ENCODE results near the gene RAB10. TPM values are rescaled to one million over a fixed set of nuclear protein-coding genes. Genes with fewer than 3 reads are reported as not detected.
"Not testable (repeated sequence)": the region's sequence is repeated elsewhere in the genome, so short reads cannot be mapped to it uniquely, and the experiment has no call there.

Gene RAB10
- total RNA-seq, 1 experiment from 2014 or later, result 115 TPM

DNA sequence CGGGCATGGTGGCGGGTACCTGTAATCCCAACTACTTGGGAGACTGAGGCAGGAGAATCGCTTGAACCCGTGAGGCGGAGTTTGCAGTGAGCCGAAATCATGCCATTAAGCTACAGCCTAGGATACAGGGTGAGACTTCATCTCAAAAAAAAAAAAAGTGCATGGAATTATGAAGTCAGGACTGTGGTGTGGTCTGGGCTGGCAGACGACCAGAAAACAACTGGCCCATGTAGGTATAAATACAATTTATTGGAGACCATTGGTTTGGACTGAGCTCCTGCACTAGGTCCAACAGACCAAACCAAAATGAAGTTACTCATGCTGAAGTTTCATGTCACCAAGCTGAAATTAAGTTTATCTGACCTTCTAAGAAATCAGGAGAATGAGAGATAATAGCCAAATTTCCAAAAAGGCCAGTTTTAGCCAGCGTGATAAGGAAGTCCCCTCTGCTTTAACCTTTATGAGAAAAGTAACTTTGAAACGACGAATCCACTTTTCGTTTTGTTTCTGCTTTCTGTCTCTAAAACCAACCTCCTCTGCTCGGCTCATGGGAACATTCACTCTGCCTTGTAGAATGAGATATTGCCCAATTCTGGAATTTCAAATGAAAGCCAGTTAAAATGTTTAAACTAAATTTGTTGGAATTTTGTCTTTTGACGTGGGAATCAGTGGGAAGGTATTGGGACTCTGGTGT, 17.7 kb upstream of the RAB10 start:
- DNase-seq (ENCODE audit: low read depth), result no peak

DNA sequence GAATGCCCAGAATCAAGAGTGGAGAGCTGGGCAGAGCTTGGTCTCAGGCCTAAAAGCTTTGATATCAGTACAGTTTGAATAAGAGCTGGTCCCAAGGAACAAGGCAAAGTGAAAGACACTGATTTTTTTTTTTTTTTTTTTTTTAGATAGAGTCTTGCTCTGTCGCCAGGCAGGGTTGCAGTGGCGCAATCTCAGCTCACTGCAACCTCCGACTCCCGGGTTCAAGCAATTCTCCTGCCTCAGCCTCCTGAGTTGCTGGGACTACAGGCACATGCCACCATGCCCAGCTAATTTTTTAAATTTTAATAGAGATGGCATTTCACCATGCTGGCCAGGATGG, 17.2 kb upstream of the RAB10 start:
- DNase-seq (ENCODE audit: low read depth), result not testable (repeated sequence)

DNA sequence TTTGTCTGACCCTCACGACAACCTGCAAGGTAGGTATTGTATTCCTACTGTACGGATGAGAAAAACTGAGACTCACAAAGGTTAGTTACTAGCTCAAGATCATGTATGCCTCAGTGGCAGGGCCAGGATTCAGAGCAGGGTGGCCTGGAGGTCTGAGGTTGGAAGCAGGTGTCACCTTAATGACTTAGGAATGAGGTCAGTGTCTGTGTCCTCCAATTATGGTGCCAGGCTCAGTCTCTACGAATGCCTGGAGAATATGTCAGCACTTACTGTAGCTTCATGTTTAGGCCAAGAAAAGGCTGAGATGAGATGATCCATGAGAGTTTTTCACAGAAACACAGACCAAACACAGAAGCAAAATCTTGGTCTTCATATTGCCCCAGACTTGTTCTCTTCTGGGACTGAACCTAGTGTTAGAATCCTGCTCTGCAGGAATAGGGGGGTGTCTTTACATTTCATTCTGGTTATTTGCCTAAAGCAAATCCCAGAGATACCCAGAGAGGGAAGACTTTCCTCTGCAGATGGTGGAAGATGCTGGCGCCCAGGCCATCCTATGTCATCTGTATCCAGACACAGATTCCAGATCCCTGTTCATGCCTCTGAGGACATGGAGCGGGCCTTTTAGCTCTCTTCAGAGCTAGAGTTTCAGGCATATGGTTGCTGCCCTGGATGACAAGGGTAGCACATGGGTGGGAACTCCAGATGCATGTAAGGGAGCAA, 16.3 kb upstream of the RAB10 start:
- DNase-seq (ENCODE audit: low read depth), result peak; percentile 37

DNA sequence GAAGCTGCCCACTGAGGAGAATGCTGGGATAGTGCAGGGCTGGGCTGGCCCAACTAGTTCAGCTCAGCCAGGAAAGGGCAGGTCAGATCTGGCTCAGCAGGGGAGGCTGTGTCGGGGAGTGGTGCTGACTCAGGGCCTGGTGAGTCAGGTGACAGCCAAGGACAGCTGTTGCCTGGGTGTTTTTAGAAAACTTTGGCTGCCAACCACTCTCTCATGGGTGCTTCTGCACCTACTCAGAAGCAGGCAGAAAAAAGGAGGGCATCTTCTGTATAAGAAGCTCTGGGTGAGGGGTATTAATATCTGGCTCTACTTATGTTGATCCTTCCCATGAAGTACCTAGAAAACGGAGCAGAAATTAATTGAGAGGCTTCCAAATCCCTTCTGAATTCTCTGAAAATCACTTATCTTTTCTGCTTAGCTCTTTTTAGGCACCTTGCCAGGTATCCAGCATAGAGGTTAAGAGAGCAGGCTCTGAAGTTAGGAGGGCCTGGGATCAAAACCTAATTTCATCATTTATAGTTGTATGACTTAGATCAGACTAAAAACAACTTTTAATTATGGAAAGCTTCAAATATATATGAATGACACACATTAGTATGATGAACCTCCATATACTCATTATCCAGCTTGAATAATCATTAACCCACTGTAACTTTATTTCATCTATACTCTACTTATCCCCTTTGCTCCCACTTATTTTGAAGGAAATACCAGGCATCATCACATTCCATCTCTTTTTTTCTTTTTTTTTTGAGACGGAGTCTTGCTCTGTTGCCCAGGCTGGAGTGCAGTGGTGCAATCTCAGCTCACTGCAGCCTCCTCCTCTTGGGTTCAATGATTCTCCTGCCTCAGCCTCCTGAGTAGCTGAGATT, 15.5 kb upstream of the RAB10 start:
- peak; percentile 88 for DNase-seq (ENCODE audit: low read depth)

DNA sequence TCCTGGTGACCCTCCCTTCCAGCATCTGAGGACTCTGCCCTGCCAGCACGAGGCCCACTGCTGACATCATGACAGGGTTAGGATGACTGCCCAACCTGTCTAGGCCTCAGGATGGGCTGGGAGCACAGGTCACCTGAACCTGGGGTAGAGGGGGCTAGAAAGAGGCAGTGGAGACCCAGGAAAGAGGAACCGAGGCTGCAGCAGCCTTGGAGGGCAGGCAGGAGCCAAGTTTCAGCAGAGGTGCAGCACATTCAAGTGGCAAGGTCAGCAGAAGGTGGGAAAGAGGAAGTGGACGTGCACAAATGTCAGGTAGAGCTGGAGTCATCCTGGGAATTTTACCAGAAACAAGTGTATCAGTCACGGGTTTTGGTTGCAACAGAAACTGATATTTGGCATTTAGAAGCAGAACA, 13.6 kb upstream of the RAB10 start:
- DNase-seq (ENCODE audit: low read depth), result no peak

DNA sequence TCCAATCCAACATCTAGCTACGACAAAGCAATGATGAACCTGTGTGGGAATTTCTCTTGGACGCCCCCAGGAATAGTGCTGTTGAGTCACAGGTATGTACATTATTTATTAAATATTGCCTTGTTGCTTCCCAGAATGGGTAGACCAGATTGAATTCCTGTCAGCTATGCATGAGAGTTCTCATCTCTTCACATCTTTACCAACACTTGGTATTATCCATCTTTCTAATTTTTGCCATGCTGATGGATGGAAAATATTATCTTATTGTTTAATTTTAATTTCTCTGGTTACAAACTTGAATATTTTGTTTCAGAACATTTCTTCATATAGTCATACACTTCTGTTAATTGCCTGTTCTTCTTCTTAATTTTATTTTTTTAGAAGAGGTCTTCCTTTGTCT, 9.6 kb upstream of the RAB10 start:
- no peak for DNase-seq (ENCODE audit: low read depth)

DNA sequence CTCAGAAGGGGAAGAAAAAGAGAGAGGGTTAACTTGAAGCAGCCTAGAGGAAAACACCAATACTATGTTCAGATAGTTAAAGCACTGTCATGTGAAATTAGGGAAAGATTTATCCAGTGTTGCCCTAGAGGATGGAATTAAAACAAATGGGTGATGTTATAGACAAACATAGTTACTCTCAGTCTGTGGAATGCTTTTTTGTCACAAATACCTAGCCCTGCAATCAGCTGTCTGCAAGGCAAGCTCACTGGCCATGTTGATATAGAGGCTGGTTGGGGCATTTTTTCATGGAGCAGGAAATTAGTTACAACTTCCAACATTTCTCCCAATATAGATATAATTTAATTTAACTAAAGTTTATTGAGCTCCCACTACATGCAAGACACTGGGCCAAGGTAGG, 8.4 kb upstream of the RAB10 start:
- no peak for DNase-seq (ENCODE audit: low read depth)

DNA sequence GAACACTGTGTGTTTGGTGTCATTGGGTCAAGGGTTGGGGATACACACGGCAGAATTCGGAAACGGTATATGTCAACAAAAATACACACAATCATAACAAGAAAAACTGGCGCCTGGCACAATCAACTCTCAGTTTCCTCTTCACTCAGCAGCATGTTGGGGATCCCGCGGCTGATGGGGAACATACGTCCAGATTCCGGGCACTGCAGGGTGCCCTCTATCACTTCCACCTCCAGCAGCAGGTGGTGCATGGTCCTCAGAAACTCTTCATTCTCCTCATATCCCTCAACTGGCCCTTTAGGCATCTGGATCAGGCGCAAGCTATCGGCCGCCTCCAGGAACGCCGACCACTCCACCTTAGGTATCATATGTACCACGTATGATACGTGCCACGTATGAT, 5.8 kb upstream of the RAB10 start:
- DNase-seq (ENCODE audit: low read depth), result not testable (repeated sequence)

DNA sequence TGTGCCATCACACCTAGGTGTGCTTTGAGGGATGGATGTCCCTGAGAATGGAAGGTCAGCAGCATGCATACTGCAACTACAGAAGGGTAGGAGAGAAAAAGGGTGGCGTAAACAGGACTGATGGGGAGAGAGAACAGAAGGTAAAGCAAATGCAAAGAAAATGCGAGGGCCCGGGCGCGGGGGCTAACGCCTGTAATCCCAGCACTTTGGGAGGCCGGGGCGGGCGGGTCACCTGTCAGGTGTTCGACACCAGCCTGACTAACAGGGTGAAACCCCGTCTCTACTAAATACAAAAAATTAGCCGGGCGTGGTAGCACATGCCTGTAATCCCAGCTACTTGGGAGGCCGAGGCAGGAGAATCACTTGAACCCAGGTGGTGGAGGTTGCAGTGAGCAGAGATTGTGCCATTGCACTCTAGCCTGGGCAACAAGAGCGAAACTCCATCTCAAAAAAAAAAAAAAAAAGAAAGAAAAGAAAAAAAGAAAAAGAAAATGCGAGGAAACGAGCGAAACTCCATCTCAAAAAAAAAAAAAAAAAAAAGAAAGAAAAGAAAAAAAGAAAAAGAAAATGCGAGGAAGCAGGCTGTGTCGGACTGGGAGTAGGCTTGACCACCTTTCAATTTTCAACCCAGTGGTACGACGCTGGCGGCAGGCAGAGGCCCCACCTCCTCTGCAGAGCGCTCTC, 1.2 kb upstream of the RAB10 start:
- not testable (repeated sequence) for DNase-seq (ENCODE audit: low read depth)

DNA sequence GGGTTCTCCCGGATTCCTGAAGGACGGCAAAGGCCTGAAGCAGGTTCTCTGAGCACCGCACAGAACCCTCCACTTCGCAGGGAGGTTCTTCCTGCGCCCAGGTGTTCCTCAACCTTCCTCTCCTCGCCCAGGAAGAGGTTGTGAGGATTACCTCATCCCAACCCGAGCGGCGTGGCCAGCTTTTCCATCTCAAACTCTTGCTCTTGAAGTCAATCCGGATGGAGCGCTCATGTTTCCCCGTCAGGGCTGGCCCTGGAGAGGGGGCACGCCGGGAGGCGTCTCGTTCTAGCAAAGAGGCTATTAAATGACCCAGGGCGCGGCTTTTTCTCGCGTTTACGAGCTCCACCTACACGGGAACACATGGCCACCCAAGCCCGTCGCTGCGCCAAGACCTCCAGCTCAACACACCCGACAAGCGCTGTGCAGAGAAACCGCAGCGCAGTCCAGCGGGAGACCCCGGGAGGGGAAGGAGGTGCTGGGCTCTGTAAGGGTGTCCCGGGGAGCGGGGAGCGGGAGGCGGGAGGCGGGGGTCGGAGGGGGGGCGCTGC, 540 bp upstream of the RAB10 start:
- DNase-seq (ENCODE audit: low read depth), result peak; percentile 85

DNA sequence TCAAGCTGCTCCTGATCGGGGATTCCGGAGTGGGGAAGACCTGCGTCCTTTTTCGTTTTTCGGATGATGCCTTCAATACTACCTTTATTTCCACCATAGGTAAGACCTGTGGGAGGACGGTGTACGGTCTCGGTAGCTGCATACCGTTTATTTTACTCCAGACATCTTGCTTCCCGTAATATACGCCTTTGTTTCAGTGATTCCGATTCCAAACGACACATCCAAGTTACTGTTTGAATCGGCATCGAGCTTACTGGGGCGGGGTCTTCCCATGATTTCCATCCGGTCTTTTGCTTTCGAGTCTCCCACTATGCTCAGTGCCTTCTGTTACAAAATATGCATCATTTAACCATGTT, 731 bp downstream of the RAB10 start:
- peak; percentile 32 for DNase-seq (ENCODE audit: low read depth)

DNA sequence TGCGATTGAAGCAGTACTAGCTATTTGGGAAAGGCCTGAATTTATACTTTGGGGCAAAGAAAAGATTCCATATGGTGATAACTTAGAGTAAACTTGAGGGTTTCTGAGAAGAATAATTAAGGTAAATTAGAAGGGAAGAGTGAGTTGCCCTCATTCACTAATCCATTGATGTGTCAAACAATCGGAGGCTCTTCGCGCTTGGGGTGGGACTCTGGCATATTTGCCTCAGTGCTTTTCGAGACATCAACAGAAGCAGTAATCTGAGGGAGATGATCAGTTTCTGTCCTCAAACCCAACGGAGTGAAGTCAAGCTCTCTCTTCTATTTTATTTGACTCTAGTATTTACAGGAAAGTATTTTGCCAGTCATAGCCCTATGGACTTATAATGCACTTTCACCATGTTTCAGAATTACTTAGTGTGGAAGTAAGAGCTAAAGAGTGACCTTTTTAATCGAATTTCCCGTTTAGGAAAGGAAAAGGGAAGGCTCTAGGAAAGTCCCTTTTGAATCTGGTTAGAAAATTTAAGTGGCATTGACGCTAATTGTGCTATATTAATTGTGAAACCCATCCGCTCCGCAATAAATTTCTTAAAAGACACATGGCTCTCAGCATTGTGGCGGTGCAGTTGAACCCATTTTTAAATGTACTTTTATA, 1.3 kb downstream of the RAB10 start:
- peak; percentile 15 for DNase-seq (ENCODE audit: low read depth)

DNA sequence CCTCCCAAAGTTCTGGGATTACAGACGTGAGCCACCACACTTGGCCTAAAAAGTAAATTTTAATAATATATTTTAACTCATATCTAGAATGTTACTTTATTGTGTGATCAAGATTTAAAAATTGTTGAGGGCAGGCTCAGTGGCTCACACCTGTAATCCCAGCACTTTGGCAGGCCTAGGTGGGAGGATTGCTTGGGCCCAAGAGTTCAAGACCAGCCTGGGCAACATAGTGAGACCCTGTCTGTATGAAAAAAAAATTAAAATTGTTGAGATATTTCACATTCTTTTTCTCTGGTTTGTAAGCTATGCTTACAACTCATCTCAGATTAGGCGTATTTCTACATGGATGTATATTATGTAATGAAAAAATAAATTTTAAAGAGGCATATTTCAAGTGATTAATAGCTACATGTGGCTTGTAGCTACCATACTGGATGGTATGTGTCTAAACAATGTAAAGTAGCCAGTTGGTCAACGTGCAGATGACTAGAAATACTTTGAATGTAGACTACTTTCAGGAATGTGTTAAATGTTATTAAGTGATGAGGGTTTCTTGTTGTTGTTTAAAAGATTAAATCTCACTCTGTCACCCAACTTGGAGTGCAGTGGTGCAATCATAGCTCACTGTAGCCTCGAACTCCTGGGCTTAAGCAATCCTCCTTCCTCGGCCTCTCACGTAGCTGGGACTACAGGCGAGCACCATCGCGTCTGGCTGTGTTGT, 5.9 kb downstream of the RAB10 start:
- DNase-seq (ENCODE audit: low read depth), result no peak

DNA sequence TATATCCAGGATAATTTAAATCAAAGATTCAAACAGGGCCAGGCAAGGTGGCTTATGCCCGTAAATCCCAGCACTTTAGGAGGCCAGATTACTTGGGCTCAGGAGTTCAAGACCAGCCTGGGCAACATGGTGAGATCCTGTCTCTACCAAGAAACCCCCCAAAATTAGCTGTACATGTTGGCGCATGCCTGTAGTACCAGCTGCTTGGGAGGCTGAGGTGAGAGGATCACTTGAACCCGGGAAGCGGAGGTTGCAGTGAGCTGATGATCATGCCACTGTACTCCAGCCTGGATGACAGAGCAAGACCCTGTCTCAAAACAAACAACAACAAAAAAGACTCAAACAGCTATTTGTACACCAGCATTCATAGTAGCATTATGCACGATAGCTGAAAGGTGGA, 9.2 kb downstream of the RAB10 start:
- DNase-seq (ENCODE audit: low read depth), result no peak

DNA sequence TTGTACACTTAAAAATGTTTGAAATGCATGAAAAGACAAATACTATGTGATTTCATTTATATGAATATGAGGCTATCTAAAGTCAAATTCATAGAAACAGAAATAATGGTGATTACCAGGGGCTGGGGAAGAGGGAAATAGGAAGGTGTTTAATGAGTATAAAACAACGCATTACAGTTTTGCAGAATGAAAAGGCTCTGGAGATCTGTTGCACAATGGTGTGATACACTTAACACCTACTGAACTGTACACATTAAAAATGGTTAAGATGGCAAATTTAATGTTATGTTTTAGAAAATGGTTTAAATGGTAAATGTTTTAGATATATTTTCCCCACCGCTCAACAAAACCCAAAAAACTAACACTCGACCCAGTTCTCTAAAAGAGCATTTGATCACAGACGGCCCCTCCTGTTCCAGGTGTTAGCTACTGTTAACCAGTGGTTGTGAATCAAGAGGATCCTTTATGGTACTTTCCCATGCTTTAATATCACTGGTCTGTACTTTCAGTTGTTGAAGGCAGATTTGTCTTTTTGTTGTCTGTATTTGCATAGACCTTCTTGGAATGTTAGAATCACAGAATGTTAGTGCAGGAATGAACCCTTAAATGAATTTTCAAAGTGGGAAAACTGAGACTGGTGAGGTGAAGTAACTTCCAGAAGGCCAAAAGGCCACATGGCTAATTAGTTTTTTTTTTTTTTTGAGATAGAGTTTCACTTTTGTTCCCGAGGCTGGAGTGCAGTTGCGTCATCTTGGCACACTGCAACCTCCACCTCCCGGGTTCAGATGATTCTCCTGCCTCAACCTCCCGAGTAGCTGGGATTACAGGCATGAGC, 10.2 kb downstream of the RAB10 start:
- DNase-seq (ENCODE audit: low read depth), result peak; percentile 22

DNA sequence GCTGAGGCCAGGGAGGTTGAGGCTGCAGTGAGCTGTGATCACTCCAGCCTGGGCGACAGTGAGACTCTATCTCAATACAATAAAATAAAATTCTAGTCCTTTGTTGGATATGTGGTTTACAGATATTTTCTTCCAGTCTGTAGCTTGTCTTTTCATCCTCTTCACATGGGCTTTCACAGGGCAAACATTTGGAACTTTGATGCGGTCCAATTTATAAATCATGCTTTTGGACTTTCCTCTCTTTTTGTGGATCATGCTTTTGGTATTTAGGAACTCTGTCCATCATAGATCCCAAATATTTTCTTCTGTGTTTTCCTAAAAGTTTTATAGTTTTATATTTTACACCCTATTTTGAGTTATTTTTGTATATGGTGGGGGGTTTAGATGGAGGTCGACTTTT, 14.9 kb downstream of the RAB10 start:
- no peak for DNase-seq (ENCODE audit: low read depth)

DNA sequence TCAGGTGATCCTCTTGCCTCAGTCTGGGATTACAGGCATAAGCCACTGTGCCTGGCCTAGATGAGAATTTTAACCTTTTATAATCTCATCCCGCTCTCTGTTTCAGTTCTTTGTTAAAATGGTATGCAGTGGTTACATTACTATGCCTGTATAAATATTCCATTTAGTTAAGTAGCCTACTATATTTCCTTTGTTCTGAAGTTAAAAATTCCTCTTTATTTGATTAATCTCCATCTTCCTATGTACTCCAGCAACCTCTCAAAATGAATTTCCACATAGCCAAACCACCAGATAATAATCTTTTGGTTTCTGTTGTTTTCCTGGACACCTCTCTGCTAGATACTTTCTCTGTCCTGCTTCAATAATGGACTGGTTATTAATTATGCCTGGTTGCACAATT, 15.8 kb downstream of the RAB10 start:
- DNase-seq (ENCODE audit: low read depth), result no peak

DNA sequence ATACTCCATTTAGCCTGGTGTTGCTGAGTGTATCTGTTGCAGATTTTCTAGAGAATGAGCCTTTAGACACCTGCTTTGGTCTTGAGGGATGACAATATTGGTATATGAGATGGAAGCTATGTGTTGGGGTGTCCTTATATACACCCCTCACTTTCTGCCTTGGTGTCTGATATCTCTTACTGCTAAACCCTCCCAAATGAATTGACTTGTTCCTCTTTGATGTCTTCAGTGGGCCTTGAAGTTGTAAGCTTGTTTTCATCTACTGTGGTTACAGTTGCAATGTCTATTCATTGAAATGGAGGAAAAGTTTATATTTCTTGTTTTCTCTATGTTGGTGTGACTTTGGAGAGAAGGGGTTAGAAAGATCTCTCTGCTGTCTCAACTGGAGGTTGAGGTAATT, 18.9 kb downstream of the RAB10 start:
- no peak for DNase-seq (ENCODE audit: low read depth)

DNA sequence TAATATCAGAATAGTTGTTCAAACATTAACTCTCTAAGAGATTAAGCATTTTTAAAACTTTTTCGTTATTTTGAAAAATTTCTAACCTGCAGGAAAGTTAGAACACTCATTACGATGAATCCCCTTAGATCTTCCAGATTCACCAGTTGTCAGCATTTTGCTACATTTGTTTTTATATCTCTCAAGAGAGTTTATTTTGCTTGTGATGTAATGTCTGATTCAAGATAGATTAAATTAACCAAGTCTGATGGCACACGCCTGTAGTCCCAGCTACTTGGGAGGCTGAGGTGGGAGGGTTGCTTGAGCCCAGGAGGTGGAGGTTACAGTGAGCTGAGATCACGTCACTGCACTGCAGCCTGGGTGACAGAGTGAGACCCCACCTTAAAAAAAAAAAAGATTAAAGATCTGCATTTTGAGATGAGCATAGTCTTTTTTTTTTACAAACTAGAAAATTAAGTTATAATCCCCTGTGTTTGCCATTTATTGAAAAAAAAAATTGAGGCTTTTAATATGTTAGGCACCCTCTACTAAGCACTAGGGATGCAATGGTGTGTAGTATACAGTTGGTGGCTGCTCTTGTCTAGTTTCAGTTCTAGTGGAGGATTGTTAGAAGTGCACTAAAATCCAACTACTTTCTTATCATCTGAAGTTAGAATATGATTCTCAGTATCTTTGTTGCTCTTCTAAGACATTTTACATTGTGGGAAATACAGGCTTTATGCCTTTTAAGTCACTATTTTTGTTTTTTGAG, 20.9 kb downstream of the RAB10 start:
- DNase-seq (ENCODE audit: low read depth), result peak; percentile 25

Measured in M059J (cell line).